ENCODE measurements around the gene ZMYM2. TPM values are rescaled to one million over a fixed set of nuclear protein-coding genes. Genes with fewer than 3 reads are reported as not detected.

ZMYM2 gene
- total and polyA plus RNA-seq, 2 of the 13 experiments (the other 11 are each of a cell fraction or from before 2014, with no cell fraction given) = 22.4 to 40.8 TPM

DNA sequence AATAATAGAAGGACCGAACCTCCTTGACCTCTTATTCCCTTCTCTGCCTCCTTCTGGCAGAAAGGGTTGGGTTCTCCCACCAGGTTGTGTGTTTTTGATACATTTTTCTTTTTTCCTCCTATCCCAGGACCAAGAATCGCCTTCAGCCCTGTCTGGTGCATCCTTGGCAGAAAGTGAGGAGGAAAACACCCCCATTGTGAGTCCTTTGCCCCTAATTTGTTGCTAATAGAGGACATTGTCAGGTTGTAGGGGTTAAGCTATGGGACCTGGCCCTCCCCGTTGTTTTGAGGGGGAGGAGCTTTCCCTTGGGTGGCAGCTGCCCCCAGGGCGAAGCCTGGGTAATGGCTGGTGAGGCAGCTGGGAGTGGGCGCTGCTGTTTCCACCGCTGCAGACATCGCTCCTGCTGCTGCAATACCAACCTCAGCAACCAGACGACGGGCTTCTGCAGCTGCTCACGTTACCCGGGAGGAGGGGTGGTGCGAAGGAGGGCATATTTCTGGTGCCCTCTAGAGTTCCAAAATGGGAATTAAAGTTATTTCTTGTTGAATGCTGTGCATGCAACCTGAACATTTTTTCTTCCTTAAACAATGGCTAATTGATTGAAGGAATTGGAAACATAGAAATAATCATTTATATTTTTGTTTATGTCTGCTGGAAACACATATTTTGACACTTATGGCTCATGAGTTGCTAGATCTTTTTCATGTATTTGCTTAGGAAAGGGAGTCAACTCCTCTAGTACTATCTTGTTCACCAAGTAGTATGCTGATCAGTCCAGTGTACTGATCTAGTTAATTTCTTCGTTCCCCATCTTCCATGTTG lies 1.5 kb downstream of the ZMYM2 start (continued):
- TF ChIP-seq MYC (CRISPR knock-in tag; IDR thresholded peaks at IDR 0.05; ENCODE audit: borderline replicate concordance) (peak; percentile 22; the same call in 1 of the 2 replicates), ZNF382 (CRISPR knock-in tag; IDR thresholded peaks at IDR 0.05; ENCODE audit: borderline replicate concordance) (no peak), HDAC2 (CRISPR knock-in tag; IDR thresholded peaks at IDR 0.05) (no peak), TP53 (CRISPR knock-in tag; conservative IDR thresholded peaks at IDR 0.05) (no peak), SKI (IDR thresholded peaks at IDR 0.05; ENCODE audit: partially characterized antibody) (peak; percentile 62), AGO1 (IDR thresholded peaks at IDR 0.05; ENCODE audit: low read depth, low read length, poor library complexity, severe bottlenecking) (no peak), DPF2 (CRISPR knock-in tag; IDR thresholded peaks at IDR 0.05; ENCODE audit: borderline replicate concordance, low read depth) (no peak), ZNF3 (CRISPR knock-in tag; IDR thresholded peaks at IDR 0.05) (0 out of 2 replicates have a peak, but pooled peaks have one; percentile 18)
- TF ChIP-seq, protein P1, sequence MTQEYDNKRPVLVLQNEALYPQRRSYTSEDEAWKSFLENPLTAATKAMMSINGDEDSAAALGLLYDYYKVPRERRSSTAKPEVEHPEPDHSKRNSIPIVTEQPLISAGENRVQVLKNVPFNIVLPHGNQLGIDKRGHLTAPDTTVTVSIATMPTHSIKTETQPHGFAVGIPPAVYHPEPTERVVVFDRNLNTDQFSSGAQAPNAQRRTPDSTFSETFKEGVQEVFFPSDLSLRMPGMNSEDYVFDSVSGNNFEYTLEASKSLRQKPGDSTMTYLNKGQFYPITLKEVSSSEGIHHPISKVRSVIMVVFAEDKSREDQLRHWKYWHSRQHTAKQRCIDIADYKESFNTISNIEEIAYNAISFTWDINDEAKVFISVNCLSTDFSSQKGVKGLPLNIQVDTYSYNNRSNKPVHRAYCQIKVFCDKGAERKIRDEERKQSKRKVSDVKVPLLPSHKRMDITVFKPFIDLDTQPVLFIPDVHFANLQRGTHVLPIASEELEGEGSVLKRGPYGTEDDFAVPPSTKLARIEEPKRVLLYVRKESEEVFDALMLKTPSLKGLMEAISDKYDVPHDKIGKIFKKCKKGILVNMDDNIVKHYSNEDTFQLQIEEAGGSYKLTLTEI (CRISPR knock-in tag; conservative IDR thresholded peaks at IDR 0.05) = no peak
- TF ChIP-seq, protein P2, sequence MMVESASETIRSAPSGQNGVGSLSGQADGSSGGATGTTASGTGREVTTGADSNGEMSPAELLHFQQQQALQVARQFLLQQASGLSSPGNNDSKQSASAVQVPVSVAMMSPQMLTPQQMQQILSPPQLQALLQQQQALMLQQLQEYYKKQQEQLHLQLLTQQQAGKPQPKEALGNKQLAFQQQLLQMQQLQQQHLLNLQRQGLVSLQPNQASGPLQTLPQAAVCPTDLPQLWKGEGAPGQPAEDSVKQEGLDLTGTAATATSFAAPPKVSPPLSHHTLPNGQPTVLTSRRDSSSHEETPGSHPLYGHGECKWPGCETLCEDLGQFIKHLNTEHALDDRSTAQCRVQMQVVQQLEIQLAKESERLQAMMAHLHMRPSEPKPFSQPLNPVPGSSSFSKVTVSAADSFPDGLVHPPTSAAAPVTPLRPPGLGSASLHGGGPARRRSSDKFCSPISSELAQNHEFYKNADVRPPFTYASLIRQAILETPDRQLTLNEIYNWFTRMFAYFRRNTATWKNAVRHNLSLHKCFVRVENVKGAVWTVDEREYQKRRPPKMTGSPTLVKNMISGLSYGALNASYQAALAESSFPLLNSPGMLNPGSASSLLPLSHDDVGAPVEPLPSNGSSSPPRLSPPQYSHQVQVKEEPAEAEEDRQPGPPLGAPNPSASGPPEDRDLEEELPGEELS (CRISPR knock-in tag; IDR thresholded peaks at IDR 0.05) = no peak
- TF ChIP-seq, protein P3, sequence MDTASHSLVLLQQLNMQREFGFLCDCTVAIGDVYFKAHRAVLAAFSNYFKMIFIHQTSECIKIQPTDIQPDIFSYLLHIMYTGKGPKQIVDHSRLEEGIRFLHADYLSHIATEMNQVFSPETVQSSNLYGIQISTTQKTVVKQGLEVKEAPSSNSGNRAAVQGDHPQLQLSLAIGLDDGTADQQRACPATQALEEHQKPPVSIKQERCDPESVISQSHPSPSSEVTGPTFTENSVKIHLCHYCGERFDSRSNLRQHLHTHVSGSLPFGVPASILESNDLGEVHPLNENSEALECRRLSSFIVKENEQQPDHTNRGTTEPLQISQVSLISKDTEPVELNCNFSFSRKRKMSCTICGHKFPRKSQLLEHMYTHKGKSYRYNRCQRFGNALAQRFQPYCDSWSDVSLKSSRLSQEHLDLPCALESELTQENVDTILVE (CRISPR knock-in tag; IDR thresholded peaks at IDR 0.05) = no peak
- TF ChIP-seq, protein P4, sequence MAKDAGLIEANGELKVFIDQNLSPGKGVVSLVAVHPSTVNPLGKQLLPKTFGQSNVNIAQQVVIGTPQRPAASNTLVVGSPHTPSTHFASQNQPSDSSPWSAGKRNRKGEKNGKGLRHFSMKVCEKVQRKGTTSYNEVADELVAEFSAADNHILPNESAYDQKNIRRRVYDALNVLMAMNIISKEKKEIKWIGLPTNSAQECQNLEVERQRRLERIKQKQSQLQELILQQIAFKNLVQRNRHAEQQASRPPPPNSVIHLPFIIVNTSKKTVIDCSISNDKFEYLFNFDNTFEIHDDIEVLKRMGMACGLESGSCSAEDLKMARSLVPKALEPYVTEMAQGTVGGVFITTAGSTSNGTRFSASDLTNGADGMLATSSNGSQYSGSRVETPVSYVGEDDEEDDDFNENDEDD (CRISPR knock-in tag; IDR thresholded peaks at IDR 0.05; ENCODE audit: borderline replicate concordance) = peak; percentile 49; the same call in 1 of the 2 replicates
- TF ChIP-seq, protein P5, sequence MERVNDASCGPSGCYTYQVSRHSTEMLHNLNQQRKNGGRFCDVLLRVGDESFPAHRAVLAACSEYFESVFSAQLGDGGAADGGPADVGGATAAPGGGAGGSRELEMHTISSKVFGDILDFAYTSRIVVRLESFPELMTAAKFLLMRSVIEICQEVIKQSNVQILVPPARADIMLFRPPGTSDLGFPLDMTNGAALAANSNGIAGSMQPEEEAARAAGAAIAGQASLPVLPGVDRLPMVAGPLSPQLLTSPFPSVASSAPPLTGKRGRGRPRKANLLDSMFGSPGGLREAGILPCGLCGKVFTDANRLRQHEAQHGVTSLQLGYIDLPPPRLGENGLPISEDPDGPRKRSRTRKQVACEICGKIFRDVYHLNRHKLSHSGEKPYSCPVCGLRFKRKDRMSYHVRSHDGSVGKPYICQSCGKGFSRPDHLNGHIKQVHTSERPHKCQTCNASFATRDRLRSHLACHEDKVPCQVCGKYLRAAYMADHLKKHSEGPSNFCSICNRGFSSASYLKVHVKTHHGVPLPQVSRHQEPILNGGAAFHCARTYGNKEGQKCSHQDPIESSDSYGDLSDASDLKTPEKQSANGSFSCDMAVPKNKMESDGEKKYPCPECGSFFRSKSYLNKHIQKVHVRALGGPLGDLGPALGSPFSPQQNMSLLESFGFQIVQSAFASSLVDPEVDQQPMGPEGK (CRISPR knock-in tag; IDR thresholded peaks at IDR 0.05) = peak; percentile 45; the same call in 1 of the 2 replicates
- TF ChIP-seq, protein P6, sequence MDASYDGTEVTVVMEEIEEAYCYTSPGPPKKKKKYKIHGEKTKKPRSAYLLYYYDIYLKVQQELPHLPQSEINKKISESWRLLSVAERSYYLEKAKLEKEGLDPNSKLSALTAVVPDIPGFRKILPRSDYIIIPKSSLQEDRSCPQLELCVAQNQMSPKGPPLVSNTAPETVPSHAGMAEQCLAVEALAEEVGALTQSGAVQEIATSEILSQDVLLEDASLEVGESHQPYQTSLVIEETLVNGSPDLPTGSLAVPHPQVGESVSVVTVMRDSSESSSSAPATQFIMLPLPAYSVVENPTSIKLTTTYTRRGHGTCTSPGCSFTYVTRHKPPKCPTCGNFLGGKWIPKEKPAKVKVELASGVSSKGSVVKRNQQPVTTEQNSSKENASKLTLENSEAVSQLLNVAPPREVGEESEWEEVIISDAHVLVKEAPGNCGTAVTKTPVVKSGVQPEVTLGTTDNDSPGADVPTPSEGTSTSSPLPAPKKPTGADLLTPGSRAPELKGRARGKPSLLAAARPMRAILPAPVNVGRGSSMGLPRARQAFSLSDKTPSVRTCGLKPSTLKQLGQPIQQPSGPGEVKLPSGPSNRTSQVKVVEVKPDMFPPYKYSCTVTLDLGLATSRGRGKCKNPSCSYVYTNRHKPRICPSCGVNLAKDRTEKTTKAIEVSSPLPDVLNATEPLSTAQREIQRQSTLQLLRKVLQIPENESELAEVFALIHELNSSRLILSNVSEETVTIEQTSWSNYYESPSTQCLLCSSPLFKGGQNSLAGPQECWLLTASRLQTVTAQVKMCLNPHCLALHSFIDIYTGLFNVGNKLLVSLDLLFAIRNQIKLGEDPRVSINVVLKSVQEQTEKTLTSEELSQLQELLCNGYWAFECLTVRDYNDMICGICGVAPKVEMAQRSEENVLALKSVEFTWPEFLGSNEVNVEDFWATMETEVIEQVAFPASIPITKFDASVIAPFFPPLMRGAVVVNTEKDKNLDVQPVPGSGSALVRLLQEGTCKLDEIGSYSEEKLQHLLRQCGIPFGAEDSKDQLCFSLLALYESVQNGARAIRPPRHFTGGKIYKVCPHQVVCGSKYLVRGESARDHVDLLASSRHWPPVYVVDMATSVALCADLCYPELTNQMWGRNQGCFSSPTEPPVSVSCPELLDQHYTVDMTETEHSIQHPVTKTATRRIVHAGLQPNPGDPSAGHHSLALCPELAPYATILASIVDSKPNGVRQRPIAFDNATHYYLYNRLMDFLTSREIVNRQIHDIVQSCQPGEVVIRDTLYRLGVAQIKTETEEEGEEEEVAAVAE (CRISPR knock-in tag; IDR thresholded peaks at IDR 0.05; ENCODE audit: borderline replicate concordance) = no peak
